Measurements from ENCODE around the gene ETAA1.

GRCh38 chr2:67366832-67367412 lies 30.2 kb upstream of the ETAA1 start:
- TF ChIP-seq ATF2 (IDR thresholded peaks at IDR 0.05; ENCODE audit: low read length) (no peak), CTCF (IDR thresholded peaks at IDR 0.05; ENCODE audit: control extremely low read depth in 1 of 3, insufficient read depth in 1 of 3, low read depth in 1 of 3, low read length in 3 of 3) (no peak), CBX8 (IDR thresholded peaks at IDR 0.05; ENCODE audit: borderline replicate concordance, low read depth, low read length) (no peak), MAX (IDR thresholded peaks at IDR 0.05) (no peak), POU5F1 (IDR thresholded peaks at IDR 0.05; ENCODE audit: low read depth, low read length) (no peak), POLR2AphosphoS5 (IDR thresholded peaks at IDR 0.05; ENCODE audit: low read depth, low read length) (no peak), GABPA (IDR thresholded peaks at IDR 0.05; ENCODE audit: borderline replicate concordance, insufficient read depth, low read length) (no peak), POLR2A (IDR thresholded peaks at IDR 0.05; ENCODE audit: control extremely low read depth in 1 of 2, low read depth in 2 of 2, low read length in 2 of 2) (no peak)

Data from H1 (cell line).